ENCODE results near the gene CALCOCO1.
"Not testable (repeated sequence)": the region's sequence is repeated elsewhere in the genome, so short reads cannot be mapped to it uniquely, and the experiment has no call there.

The CALCOCO1 gene

DNA sequence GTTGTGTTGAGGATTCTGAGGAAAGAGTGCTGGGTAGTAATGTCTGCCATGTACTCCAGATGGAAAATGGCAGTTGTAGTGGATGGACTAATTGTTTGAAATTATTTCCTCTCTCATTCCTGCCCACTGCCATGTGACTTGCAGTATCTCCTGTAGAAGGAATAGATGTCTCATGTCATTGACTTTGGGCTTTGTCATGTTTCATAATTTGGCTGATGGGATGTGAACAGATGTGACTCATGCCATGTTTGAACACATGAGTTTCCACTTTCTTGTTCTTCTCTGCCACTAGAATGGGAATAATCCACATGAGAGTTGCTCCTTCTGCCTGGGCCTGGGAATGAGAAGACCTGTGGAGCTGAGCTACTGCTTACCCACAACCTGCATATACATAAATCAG is 2.4 kb upstream of the CALCOCO1 start:
- H3K4me1 Mint-ChIP-seq (ENCODE audit: low read depth), result peaks cover 29% of the 10 kb centered on the region
- no peak for DNase-seq
- H3K36me3 Mint-ChIP-seq (ENCODE audit: low read depth), result peaks cover 2% of the 10 kb centered on the region
- H3K9me3 Mint-ChIP-seq, result no peaks in the 10 kb centered on the region
- H3K27me3 Mint-ChIP-seq, result no peaks in the 10 kb centered on the region
- H3K4me3 Mint-ChIP-seq, result no peak overlapping the region
- no peak overlapping the region for H3K27ac Mint-ChIP-seq

DNA sequence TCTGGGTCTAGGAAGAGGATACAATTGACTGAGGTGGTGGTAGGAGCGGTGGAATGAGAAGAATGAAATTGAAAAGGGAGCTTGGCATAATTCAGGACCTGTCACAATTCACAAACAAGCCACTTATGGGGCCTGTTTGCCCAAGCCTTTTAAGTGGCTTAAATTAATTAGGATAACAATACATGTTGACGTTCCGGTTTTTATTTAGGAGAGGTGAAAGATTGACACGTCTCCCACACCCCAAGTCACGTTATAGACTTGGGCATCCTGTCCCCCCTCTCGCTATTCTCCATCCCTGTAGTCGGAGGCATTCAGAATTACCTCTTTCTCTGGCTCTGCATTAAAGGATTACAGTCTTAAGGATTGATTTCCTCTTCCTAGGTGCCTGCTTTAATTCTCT is 954 bp upstream of the CALCOCO1 start:
- H3K36me3 Mint-ChIP-seq (ENCODE audit: low read depth), result peaks cover 8% of the 10 kb centered on the region
- no peaks in the 10 kb centered on the region for H3K27me3 Mint-ChIP-seq
- peak overlapping the region; percentile 93 for H3K27ac Mint-ChIP-seq
- peak overlapping the region; percentile 88 for H3K4me3 Mint-ChIP-seq
- no peak for DNase-seq
- no peaks in the 10 kb centered on the region for H3K9me3 Mint-ChIP-seq
- peaks cover 22% of the 10 kb centered on the region for H3K4me1 Mint-ChIP-seq (ENCODE audit: low read depth)

DNA sequence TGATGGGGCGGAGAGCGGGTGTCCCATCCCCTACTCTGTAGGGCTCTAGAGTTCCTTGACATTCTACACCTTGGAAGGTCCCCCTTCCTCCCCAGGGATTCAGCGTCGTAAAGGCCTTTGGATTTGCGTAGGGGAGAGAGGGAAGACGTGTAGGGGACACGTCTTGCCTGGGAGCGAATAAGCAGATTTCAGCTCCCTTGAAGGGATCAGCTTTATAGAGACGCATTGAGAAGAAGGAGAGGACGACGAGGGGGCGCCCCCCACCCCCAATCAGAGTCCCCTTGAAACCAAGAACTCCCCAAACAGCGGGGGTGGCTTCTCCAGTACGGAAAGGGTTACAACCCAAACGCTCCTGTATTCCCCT is 324 bp downstream of the CALCOCO1 start:
- Mint-ChIP-seq H3K27ac (peak overlapping the region; percentile 93), H3K4me1 (ENCODE audit: low read depth) (peaks cover 24% of the 10 kb centered on the region), H3K4me3 (peak overlapping the region; percentile 88), H3K36me3 (ENCODE audit: low read depth) (peaks cover 20% of the 10 kb centered on the region), H3K9me3 (no peaks in the 10 kb centered on the region), H3K27me3 (no peaks in the 10 kb centered on the region)
- DNase-seq, result no peak

DNA sequence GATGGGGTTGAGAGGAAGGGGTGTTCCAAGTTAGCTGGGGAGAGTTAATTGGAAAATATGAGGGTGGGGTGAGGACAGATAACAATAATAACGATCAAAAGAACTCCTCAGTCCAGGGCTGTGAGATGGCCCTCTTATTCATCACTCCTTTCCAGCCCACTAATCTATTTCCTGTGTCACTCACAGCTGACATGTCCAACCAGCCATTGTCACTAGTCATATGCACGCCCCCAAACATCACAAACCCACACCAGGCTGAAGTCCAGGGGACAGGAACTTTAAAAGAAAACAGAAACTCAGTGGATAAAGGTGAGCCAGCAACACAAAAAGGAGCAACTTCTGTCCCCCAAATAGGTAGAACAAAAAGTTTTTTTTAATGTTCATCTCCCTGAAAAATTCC is 911 bp downstream of the CALCOCO1 start:
- Mint-ChIP-seq H3K27me3 (no peaks in the 10 kb centered on the region), H3K27ac (peak overlapping the region; percentile 42), H3K4me1 (ENCODE audit: low read depth) (peaks cover 24% of the 10 kb centered on the region), H3K9me3 (no peaks in the 10 kb centered on the region), H3K36me3 (ENCODE audit: low read depth) (peaks cover 25% of the 10 kb centered on the region), H3K4me3 (peak overlapping the region; percentile 88)
- no peak for DNase-seq

DNA sequence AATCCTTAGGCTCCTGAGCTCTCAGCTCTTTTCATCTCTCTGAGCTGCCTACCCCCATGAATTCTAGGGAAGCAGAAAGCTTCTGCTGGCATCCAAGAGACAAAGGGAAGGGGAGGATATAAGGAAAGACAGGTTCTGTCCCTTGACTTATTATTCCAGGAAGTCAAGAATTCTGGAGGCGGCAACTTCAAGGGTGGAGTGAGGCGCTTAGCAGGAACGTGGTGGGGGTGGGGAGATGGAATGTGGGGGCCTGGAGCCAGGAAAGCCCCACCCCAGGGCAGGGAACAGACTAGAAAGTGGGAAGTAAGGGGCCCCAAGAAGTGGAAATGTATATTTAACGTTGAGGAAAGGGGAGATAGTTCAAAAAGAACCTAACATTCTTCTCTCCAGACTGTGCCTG is 1.4 kb downstream of the CALCOCO1 start:
- Mint-ChIP-seq H3K4me3 (peak overlapping the region; percentile 88), H3K4me1 (ENCODE audit: low read depth) (peaks cover 24% of the 10 kb centered on the region), H3K27ac (peak overlapping the region; percentile 42), H3K9me3 (no peaks in the 10 kb centered on the region), H3K36me3 (ENCODE audit: low read depth) (peaks cover 30% of the 10 kb centered on the region), H3K27me3 (no peaks in the 10 kb centered on the region)
- DNase-seq, result no peak

DNA sequence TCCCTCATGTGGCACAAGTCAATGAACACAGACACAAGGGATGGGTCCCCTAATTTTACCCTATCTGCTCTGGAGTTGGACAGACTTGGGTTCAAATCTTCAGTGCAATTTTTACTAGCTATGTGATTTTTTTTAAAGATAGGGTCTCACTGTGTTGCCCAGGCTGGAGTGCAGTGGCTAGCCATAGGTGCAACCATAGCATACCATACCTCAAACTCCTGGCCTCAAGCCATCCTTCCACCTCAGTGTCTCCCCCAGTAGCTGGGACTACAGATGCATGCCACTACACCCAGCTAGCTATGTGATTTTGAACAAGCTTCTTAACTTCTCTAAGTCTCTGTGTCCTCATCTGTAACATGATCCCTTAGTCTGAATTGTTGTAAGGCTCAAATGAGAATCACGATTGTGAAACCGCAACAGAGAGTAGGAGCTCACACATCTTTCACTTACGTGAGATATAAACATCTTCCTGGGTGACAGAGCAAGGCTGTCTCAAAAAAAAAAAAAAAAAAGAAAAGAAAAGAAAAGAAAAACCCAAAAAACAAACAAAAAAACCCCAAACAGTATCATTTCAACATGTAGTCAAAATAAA is 4.7 kb downstream of the CALCOCO1 start:
- peaks cover 48% of the 10 kb centered on the region for H3K36me3 Mint-ChIP-seq (ENCODE audit: low read depth)
- no peaks in the 10 kb centered on the region for H3K9me3 Mint-ChIP-seq
- no peak overlapping the region for H3K27ac Mint-ChIP-seq
- no peaks in the 10 kb centered on the region for H3K27me3 Mint-ChIP-seq
- H3K4me1 Mint-ChIP-seq (ENCODE audit: low read depth), result peaks cover 16% of the 10 kb centered on the region
- no peak overlapping the region for H3K4me3 Mint-ChIP-seq
- no peak for DNase-seq

DNA sequence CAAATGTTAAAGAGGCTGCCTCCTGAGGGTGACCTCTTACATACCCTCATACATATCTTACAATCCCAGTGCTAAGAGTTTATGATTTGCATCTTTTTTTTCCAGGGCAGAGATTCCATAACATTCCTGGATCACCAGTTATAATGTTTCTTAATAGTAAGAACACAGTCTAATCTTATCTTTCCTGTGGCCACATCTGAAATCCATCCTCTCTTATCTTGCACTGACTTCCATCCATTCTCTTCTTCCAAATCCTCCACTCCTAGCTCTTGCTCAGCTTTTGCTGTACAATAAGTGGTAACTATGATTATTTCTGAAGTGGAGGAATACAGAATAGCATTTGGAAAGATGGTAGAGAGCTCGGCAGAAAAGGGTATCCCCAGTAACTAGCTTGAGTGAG is 6.3 kb downstream of the CALCOCO1 start:
- Mint-ChIP-seq H3K4me1 (ENCODE audit: low read depth) (peaks cover 5% of the 10 kb centered on the region), H3K9me3 (no peaks in the 10 kb centered on the region), H3K36me3 (ENCODE audit: low read depth) (peaks cover 55% of the 10 kb centered on the region), H3K27me3 (no peaks in the 10 kb centered on the region), H3K4me3 (no peak overlapping the region), H3K27ac (no peak overlapping the region)
- no peak for DNase-seq

DNA sequence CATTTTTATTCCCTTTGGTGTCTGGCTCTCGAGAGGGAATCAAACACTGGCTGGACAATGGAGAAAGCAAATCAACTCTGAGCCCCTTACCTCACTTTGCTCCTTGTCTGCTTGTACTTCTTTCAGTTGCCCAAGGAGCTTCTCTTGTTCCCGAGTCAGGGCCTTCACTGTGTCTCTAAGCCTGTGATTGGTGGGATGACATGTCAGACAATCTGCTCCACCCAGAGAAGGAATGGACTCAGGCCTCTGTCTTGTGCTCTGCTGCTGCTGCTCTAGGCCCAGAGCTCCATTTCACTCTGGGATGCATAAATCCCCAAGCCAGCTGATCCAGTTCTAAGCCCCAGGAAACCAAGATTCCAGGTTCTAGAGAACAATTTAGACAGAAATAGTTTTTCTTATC is 7.6 kb downstream of the CALCOCO1 start:
- peaks cover 2% of the 10 kb centered on the region for H3K4me1 Mint-ChIP-seq (ENCODE audit: low read depth)
- H3K4me3 Mint-ChIP-seq, result no peak overlapping the region
- DNase-seq, result no peak
- no peak overlapping the region for H3K27ac Mint-ChIP-seq
- peaks cover 64% of the 10 kb centered on the region for H3K36me3 Mint-ChIP-seq (ENCODE audit: low read depth)
- no peaks in the 10 kb centered on the region for H3K27me3 Mint-ChIP-seq
- no peaks in the 10 kb centered on the region for H3K9me3 Mint-ChIP-seq

DNA sequence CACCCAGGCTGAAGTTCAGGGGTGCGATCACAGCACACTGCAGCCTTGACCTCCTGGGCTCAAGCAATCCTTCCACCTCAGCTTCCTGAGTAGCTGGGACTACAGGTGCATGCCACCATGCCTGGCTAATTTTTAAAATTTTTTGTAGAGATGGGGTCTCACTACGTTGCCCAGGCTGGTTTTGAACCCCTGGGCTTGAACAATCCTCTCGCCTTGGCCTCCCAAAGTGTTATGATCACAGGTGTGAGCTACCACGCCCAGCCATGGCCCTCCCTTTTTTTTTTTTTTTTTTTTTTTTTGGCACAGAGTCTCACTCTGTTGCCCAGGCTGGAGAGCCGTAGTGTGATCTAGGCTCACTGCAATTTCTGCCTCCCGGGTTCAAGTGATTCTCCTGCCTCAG is 8.7 kb downstream of the CALCOCO1 start:
- H3K27me3 Mint-ChIP-seq; H3K27ac Mint-ChIP-seq; H3K4me3 Mint-ChIP-seq; H3K9me3 Mint-ChIP-seq; H3K4me1 Mint-ChIP-seq (ENCODE audit: low read depth); DNase-seq: not testable (repeated sequence)
- peaks cover 71% of the 10 kb centered on the region for H3K36me3 Mint-ChIP-seq (ENCODE audit: low read depth)

DNA sequence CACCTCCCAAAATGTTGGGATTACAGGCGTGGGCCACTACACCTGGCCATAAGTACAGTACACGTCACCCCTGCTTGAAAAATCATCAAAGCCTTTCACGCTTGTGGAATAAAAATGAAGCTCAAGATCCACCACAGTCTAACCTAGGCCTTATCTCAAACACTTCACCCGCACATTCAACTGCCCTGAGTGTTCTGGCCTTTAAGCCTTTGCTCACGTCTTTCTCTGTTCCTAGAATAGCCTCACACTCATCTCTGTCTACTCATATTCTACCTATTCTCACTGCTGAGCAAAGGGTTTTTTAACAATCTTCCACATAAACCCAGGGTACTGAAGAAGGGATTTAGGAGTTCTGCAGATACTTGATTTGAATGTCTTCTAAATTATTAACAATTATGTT is 9.9 kb downstream of the CALCOCO1 start:
- Mint-ChIP-seq H3K9me3 (no peaks in the 10 kb centered on the region), H3K4me3 (no peak overlapping the region), H3K36me3 (ENCODE audit: low read depth) (peaks cover 66% of the 10 kb centered on the region), H3K27me3 (no peaks in the 10 kb centered on the region), H3K27ac (no peak overlapping the region), H3K4me1 (ENCODE audit: low read depth) (no peaks in the 10 kb centered on the region)
- DNase-seq, result no peak

DNA sequence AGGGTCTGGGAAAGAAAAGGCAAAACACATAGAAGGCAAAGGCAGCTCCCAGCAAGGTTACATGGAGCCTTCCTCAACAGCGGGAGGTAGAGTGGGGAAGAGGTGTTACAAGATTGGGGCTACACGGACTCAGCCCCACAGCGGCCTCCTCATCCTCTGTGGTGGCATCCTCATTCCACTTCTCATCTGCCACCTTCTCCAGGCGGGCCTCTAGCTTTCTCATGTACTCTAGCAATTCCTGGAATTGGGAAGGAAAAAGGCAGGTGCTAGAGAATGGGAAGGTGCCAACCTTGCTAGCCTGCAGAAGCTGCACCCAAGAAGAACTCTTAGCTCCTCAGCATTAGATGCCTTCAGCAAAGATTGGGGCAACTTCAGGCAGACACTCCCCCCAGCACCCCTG is 13.2 kb downstream of the CALCOCO1 start:
- Mint-ChIP-seq H3K27ac (no peak overlapping the region), H3K4me1 (ENCODE audit: low read depth) (no peaks in the 10 kb centered on the region), H3K36me3 (ENCODE audit: low read depth) (peaks cover 40% of the 10 kb centered on the region), H3K9me3 (no peaks in the 10 kb centered on the region), H3K4me3 (no peak overlapping the region), H3K27me3 (no peaks in the 10 kb centered on the region)
- DNase-seq, result no peak

DNA sequence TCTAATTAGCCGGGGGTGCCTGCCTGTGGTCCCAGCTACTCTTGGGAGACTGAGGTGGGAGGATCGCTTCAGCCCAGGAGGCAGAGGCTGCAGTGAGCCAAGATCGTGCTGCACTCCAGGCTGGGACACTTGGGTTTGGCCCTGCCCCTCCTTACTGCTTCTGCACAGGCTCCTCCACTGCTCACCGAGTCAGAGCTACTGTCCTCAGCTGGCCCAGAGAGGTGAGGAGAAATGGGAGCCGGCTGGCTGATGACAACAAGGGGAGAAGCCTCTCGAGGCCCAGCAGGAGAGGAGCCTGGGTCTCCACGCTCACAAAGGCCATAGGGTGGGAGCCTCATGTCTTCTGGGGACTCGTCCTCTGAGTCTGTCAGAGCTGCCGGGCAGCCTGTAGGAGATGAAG is 13.7 kb downstream of the CALCOCO1 start:
- Mint-ChIP-seq H3K36me3 (ENCODE audit: low read depth) (peaks cover 38% of the 10 kb centered on the region), H3K27me3 (no peaks in the 10 kb centered on the region), H3K9me3 (no peaks in the 10 kb centered on the region), H3K27ac (no peak overlapping the region), H3K4me3 (no peak overlapping the region), H3K4me1 (ENCODE audit: low read depth) (no peaks in the 10 kb centered on the region)
- no peak for DNase-seq

DNA sequence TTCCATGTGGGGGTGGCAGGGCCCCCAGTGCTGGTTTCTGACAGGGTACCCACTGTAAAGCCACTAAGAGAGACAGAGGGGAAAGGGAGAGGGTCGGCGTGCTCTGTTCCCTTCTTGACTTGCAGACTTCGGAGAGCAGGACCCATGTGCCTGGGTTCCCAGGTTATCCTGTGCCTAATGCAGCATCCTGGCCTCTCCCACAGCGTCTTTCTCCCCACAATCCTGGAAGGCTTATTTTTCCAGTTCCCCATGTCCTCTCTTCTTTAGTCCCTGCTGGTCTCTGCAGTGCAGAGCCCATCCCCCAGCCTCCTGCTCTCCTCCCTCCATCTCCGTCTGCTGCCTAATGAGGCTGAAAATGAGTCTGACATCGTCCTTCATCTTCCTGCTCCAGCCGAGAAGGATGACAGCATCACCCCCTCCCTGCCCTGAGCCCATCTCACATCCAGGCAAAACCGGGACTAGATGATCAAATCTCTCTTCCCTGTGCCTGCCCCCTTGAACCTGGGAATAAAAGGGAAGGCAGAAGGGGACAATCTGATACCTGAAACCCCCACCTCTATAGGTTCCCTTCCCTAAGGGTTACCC is 15.1 kb downstream of the CALCOCO1 start:
- Mint-ChIP-seq H3K4me3 (no peak overlapping the region), H3K4me1 (ENCODE audit: low read depth) (no peaks in the 10 kb centered on the region)

DNA sequence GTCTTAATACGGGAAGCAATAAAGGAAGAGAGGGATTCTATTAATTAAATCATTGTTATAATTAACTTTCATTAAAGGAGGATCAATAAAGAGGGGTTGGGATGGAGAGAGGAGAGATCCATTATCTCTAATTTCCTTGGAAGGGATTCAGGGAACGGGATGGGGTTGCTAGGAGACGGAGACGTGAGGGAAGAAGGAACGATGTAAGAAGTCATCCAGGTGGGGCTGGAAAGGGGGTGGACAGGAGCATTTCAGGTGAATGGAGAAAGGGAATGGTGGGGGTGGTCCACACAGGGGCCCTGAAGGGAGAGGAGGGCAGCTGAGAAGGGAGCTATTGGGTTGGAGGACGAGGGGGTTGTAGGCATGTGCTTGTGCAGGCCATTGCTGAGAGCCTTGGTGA is 17.2 kb downstream of the CALCOCO1 start:
- H3K27ac Mint-ChIP-seq, result no peak overlapping the region
- no peaks in the 10 kb centered on the region for H3K9me3 Mint-ChIP-seq
- no peak for DNase-seq
- H3K4me3 Mint-ChIP-seq, result no peak overlapping the region
- H3K27me3 Mint-ChIP-seq, result peaks cover 12% of the 10 kb centered on the region
- peaks cover 25% of the 10 kb centered on the region for H3K36me3 Mint-ChIP-seq (ENCODE audit: low read depth)
- no peaks in the 10 kb centered on the region for H3K4me1 Mint-ChIP-seq (ENCODE audit: low read depth)

More for the DNA sequence above, 15.1 kb downstream of the CALCOCO1 start:
- DNase-seq, result no peak
- Mint-ChIP-seq H3K27me3 (no peaks in the 10 kb centered on the region), H3K36me3 (ENCODE audit: low read depth) (peaks cover 38% of the 10 kb centered on the region), H3K27ac (no peak overlapping the region), H3K9me3 (no peaks in the 10 kb centered on the region)

DNA sequence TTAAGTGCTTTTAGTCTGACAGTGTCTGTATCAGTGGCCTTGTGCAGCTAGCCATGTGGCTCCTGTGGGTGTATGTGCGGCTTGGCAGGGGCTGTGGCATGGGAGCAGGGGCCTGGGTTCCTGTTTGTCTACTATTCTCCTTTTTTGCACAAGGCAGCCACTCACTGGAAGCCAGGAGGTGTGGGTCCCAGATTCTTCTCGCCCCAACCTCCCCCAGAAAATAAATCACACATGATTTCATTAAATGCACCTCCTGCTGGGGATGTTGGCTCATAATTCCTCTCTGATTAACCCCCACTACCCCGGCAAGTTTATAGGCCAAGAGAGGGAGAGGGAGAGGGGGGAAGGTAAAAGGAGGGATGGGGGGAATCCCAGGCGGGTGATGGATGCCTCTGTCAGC is 17.6 kb downstream of the CALCOCO1 start:
- Mint-ChIP-seq H3K4me1 (ENCODE audit: low read depth) (no peaks in the 10 kb centered on the region), H3K9me3 (no peaks in the 10 kb centered on the region), H3K27me3 (peaks cover 13% of the 10 kb centered on the region), H3K36me3 (ENCODE audit: low read depth) (peaks cover 21% of the 10 kb centered on the region), H3K27ac (no peak overlapping the region), H3K4me3 (no peak overlapping the region)
- no peak for DNase-seq

DNA sequence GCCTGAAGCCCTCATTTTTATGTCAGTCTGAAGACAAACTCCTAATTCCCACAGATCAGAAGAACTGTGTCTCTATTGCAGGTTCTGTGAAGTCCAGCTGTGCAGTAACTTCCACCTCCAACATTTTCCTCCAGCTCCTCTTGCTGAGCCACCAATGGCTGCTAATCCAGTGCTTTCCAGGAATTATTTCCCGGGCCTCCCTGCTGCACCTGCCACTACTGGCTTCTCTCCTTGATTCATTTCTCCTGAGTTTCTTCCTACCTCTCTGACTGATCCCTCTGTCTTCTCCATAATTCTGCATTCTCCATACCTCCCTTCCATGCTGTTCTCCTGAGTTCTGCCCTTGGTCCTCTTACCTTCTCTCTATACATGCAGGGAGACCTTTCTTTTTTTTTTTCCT is 21.2 kb downstream of the CALCOCO1 start:
- Mint-ChIP-seq H3K9me3 (no peaks in the 10 kb centered on the region), H3K4me1 (ENCODE audit: low read depth) (no peaks in the 10 kb centered on the region), H3K27me3 (peaks cover 49% of the 10 kb centered on the region), H3K4me3 (no peak overlapping the region), H3K27ac (no peak overlapping the region), H3K36me3 (ENCODE audit: low read depth) (no peaks in the 10 kb centered on the region)
- no peak for DNase-seq
